Measurements from ENCODE around the gene NUDT16.

Gene NUDT16

DNA sequence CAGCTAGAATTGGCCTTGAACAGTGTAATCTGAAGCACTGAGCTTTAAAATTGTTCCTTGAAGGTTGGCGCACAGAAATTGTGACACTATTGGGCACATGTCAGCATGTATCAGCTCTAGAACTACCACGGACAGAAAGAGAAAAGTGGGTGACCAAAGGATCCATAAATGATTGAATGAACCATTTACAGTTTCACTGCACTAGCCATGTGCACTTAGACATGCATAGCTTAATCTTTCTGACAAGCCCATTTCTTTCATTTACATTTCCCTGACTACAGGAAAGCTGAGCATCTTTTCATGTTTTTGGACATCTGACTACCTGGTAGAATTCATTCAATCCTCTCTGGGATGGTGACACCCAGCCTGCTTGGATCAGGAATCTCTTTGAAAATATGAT lies 36.2 kb downstream of the NUDT16 start:
- CTCF ChIA-PET = no interaction called here
- no peak overlapping the region for H3K4me3 ChIP-seq (ENCODE audit: control insufficient read depth in 1 of 7, extremely low read depth in 1 of 7, insufficient read depth in 4 of 7, low read depth in 2 of 7, low read length in 6 of 7)
- H3K27ac ChIP-seq (ENCODE audit: insufficient read depth in 1 of 2, low read depth in 1 of 2, low read length in 2 of 2, poor library complexity in 1 of 2, severe bottlenecking in 2 of 2) = no peak overlapping the region
- H3K27me3 ChIP-seq (replicated peaks in 2 of 5; ENCODE audit: control insufficient read depth in 4 of 5, insufficient read depth in 5 of 5, low read length in 4 of 5) = no peaks in the 10 kb centered on the region
- no peak for DNase-seq
- H3K4me1 ChIP-seq (ENCODE audit: control extremely low read depth in 1 of 4, control insufficient read depth in 4 of 4, insufficient read depth in 4 of 4, low read length in 3 of 4) = no peaks in the 10 kb centered on the region
- H3K9me3 ChIP-seq (ENCODE audit: control extremely low read depth in 1 of 5, control insufficient read depth in 4 of 5, insufficient read depth in 2 of 5, low read depth in 1 of 5, low read length in 4 of 5) = peaks cover 0 to under 1% (median 0%) of the 10 kb centered on the region in 5 experiments
- H3K36me3 ChIP-seq (ENCODE audit: control insufficient read depth in 4 of 4, insufficient read depth in 4 of 4, low read length in 3 of 4) = no peaks in the 10 kb centered on the region
- POLR2A ChIA-PET = no interaction called here
- WGBS (ENCODE audit: insufficient coverage) = 96% methylated on average over 2 of the region's 2 CpGs

DNA sequence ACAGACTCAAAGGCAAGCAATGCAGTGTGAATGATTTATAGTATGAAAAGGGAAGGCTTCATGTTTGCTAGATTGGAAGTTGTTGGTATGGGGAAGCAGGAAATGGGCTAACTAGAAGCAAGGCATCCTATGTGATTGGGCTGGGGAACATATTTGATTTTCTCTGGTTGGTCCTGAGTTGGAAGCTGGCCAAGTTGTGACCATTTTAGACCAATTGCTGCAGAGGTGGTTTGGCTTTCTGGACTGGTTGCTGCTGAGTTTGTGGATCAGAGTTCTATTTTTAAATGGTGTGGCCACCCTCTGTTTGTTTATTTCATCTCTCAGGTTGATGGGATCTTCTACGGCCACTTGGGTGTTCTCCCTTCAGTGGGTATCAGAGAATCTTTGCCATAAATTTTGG lies 39.7 kb downstream of the NUDT16 start:
- POLR2A ChIA-PET = no interaction called here

DNA sequence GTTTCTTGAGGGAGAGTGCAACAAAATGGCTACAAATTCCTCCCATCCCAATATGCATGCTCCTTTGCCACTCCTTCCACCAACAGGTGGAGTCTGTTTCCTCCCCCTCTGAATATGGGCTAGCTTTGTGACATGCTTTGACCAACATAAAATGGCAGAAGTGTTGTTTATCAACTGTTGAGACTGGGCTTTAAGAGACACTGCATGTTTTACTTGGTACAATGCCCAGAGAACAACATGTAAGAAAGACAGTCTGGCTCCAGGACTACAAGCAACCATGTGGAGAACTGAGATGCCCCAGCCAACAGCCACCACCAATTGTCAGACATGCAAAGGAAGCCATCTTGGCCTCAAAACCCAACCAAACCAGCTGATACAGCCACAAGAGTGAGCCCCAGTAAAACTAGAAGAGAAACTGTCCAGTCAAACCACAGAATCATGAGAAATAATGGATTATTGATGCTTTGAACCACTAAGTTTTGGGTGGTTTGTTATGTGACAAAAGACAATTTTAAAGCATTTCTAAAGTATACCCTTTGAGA lies 40.5 kb downstream of the NUDT16 start:
- Histone ChIP-seq H3K27ac (ENCODE audit: insufficient read depth in 1 of 2, low read depth in 1 of 2, low read length in 2 of 2, poor library complexity in 1 of 2, severe bottlenecking in 2 of 2) (no peak overlapping the region), H3K36me3 (ENCODE audit: control insufficient read depth in 4 of 4, insufficient read depth in 4 of 4, low read length in 3 of 4) (no peaks in the 10 kb centered on the region), H3K4me1 (ENCODE audit: control extremely low read depth in 1 of 4, control insufficient read depth in 4 of 4, insufficient read depth in 4 of 4, low read length in 3 of 4) (no peaks in the 10 kb centered on the region), H3K27me3 (replicated peaks in 2 of 5; ENCODE audit: control insufficient read depth in 4 of 5, insufficient read depth in 5 of 5, low read length in 4 of 5) (no peaks in the 10 kb centered on the region), H3K9me3 (ENCODE audit: control extremely low read depth in 1 of 5, control insufficient read depth in 4 of 5, insufficient read depth in 2 of 5, low read depth in 1 of 5, low read length in 4 of 5) (peaks cover 0 to 2% (median 0%) of the 10 kb centered on the region in 5 experiments), H3K4me3 (ENCODE audit: control insufficient read depth in 1 of 7, extremely low read depth in 1 of 7, insufficient read depth in 4 of 7, low read depth in 2 of 7, low read length in 6 of 7) (no peak overlapping the region)
- no peak for DNase-seq
- POLR2A ChIA-PET = no interaction called here
- CTCF ChIA-PET = no interaction called here

More for the DNA sequence above, 39.7 kb downstream of the NUDT16 start:
- peaks cover 0 to 2% (median 0%) of the 10 kb centered on the region in 5 experiments for H3K9me3 ChIP-seq (ENCODE audit: control extremely low read depth in 1 of 5, control insufficient read depth in 4 of 5, insufficient read depth in 2 of 5, low read depth in 1 of 5, low read length in 4 of 5)
- CTCF ChIA-PET = no interaction called here
- no peaks in the 10 kb centered on the region for H3K4me1 ChIP-seq (ENCODE audit: control extremely low read depth in 1 of 4, control insufficient read depth in 4 of 4, insufficient read depth in 4 of 4, low read length in 3 of 4)
- H3K36me3 ChIP-seq (ENCODE audit: control insufficient read depth in 4 of 4, insufficient read depth in 4 of 4, low read length in 3 of 4) = no peaks in the 10 kb centered on the region
- no peak for DNase-seq
- WGBS (ENCODE audit: insufficient coverage) = 100% methylated on average over 1 of the region's 1 CpG
- H3K27ac ChIP-seq (ENCODE audit: insufficient read depth in 1 of 2, low read depth in 1 of 2, low read length in 2 of 2, poor library complexity in 1 of 2, severe bottlenecking in 2 of 2) = no peak overlapping the region
- H3K27me3 ChIP-seq (replicated peaks in 2 of 5; ENCODE audit: control insufficient read depth in 4 of 5, insufficient read depth in 5 of 5, low read length in 4 of 5) = no peaks in the 10 kb centered on the region
- no peak overlapping the region for H3K4me3 ChIP-seq (ENCODE audit: control insufficient read depth in 1 of 7, extremely low read depth in 1 of 7, insufficient read depth in 4 of 7, low read depth in 2 of 7, low read length in 6 of 7)

DNA sequence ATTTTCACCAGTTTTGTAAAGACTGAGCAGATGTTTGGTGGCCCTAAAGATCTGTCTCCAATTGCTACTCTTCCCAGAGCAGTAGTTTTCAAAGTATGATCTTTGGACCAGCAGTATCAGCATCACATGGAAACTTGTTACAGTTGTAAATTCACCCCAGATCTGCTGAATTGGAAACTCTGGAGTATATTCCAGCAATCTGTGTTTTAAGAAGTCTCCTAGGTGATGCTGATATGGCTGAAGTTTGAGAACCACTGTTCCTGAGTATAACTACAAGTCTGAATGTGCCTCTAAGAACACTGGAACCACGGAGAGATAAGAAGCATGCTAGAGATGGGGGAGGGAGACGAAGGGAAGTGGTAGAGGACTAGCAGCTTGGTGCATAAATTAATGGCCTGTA lies 45.7 kb downstream of the NUDT16 start:
- H3K36me3 ChIP-seq (ENCODE audit: control insufficient read depth in 4 of 4, insufficient read depth in 4 of 4, low read length in 3 of 4) = no peaks in the 10 kb centered on the region
- POLR2A ChIA-PET = no interaction called here
- CTCF ChIA-PET = no interaction called here
- H3K27me3 ChIP-seq (replicated peaks in 2 of 5; ENCODE audit: control insufficient read depth in 4 of 5, insufficient read depth in 5 of 5, low read length in 4 of 5) = no peaks in the 10 kb centered on the region
- no peak overlapping the region for H3K4me3 ChIP-seq (ENCODE audit: control insufficient read depth in 1 of 7, extremely low read depth in 1 of 7, insufficient read depth in 4 of 7, low read depth in 2 of 7, low read length in 6 of 7)
- DNase-seq = peak in 1 of 3 donors; percentile 3
- H3K27ac ChIP-seq (ENCODE audit: insufficient read depth in 1 of 2, low read depth in 1 of 2, low read length in 2 of 2, poor library complexity in 1 of 2, severe bottlenecking in 2 of 2) = no peak overlapping the region
- no peaks in the 10 kb centered on the region for H3K4me1 ChIP-seq (ENCODE audit: control extremely low read depth in 1 of 4, control insufficient read depth in 4 of 4, insufficient read depth in 4 of 4, low read length in 3 of 4)
- peaks cover 0 to 2% (median 0%) of the 10 kb centered on the region in 5 experiments for H3K9me3 ChIP-seq (ENCODE audit: control extremely low read depth in 1 of 5, control insufficient read depth in 4 of 5, insufficient read depth in 2 of 5, low read depth in 1 of 5, low read length in 4 of 5)
- 74% methylated on average over 2 of the region's 2 CpGs for WGBS (ENCODE audit: insufficient coverage)

DNA sequence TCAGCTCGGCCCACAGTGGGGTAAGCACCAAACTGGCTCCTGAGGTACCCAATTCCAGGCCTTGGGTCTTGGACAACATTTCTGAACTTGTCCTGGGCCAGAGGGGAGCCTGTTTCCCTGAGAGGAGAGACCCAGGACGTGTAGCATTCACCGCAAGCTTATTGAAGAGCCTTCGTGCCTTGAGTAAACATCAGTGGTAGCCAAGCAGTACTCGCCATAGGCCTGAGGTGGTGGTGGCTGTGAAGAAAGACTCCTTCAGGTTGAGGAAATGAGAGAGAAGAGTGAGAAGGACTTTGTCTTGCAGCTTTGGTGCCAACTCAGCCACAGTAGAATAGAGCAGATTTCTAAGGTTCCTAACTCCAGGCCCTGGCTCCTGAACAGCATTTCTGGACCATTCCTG lies 50.2 kb downstream of the NUDT16 start:
- Histone ChIP-seq H3K27ac (ENCODE audit: insufficient read depth in 1 of 2, low read depth in 1 of 2, low read length in 2 of 2, poor library complexity in 1 of 2, severe bottlenecking in 2 of 2) (no peak overlapping the region), H3K4me3 (ENCODE audit: control insufficient read depth in 1 of 7, extremely low read depth in 1 of 7, insufficient read depth in 4 of 7, low read depth in 2 of 7, low read length in 6 of 7) (no peak overlapping the region), H3K36me3 (ENCODE audit: control insufficient read depth in 4 of 4, insufficient read depth in 4 of 4, low read length in 3 of 4) (no peaks in the 10 kb centered on the region), H3K4me1 (ENCODE audit: control extremely low read depth in 1 of 4, control insufficient read depth in 4 of 4, insufficient read depth in 4 of 4, low read length in 3 of 4) (no peaks in the 10 kb centered on the region), H3K9me3 (ENCODE audit: control extremely low read depth in 1 of 5, control insufficient read depth in 4 of 5, insufficient read depth in 2 of 5, low read depth in 1 of 5, low read length in 4 of 5) (no peaks in the 10 kb centered on the region), H3K27me3 (replicated peaks in 2 of 5; ENCODE audit: control insufficient read depth in 4 of 5, insufficient read depth in 5 of 5, low read length in 4 of 5) (no peaks in the 10 kb centered on the region)
- no peak for DNase-seq
- 97% methylated on average over 4 of the region's 5 CpGs for WGBS (ENCODE audit: insufficient coverage)
- ChIA-PET CTCF (interaction anchor here (0.8 to 1.1 kb wide), 2 partner anchors 11 to 18 kb away, joined by 3 read pairs; no protein-coding TSS in a partner anchor), POLR2A (no interaction called here)

DNA sequence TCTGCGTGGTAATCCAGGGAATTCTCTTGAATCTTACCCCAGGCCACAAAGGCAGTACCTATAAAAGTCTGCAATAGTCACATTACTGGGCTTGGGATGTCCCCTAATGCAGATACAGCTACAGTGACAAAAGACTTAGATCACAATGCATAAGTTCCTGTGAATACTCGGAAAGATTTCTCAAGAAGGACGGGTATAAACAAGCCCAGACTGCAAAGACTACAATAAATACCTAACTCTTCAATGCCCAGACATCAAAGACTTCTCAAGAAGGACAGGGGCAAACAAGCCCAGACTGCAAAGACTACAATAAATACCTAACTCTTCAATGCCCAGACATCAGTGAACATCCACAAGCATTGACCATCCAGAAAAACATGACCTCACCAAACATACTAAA lies 50.9 kb downstream of the NUDT16 start:
- ChIA-PET POLR2A (no interaction called here), CTCF (interaction anchor here (1.1 kb wide), 1 partner anchor 18 kb away, joined by 3 read pairs; no protein-coding TSS in a partner anchor)
- Histone ChIP-seq H3K27ac (ENCODE audit: insufficient read depth in 1 of 2, low read depth in 1 of 2, low read length in 2 of 2, poor library complexity in 1 of 2, severe bottlenecking in 2 of 2) (no peak overlapping the region), H3K4me3 (ENCODE audit: control insufficient read depth in 1 of 7, extremely low read depth in 1 of 7, insufficient read depth in 4 of 7, low read depth in 2 of 7, low read length in 6 of 7) (no peak overlapping the region), H3K9me3 (ENCODE audit: control extremely low read depth in 1 of 5, control insufficient read depth in 4 of 5, insufficient read depth in 2 of 5, low read depth in 1 of 5, low read length in 4 of 5) (no peaks in the 10 kb centered on the region), H3K27me3 (replicated peaks in 2 of 5; ENCODE audit: control insufficient read depth in 4 of 5, insufficient read depth in 5 of 5, low read length in 4 of 5) (no peaks in the 10 kb centered on the region), H3K4me1 (ENCODE audit: control extremely low read depth in 1 of 4, control insufficient read depth in 4 of 4, insufficient read depth in 4 of 4, low read length in 3 of 4) (no peaks in the 10 kb centered on the region), H3K36me3 (ENCODE audit: control insufficient read depth in 4 of 4, insufficient read depth in 4 of 4, low read length in 3 of 4) (no peaks in the 10 kb centered on the region)
- WGBS (ENCODE audit: insufficient coverage) = 100% methylated on average over 3 of the region's 3 CpGs
- DNase-seq = no peak

DNA sequence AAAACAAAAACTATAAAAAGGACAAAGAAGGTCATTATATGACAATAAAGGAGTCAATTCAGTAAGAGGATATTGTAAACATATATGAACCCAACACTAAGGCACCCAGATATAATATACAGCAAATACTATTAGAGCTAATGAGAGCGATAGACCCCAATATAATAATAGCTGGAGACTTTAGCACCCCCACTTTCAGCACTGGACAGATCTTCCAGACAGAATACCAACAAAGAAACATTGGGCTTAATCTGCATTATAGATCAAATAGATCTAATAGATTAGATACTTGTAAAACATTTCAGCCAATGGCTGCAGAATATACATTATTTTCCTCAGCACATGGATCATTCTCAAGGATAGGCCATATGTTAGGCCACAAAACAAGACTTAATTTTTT lies 53.4 kb downstream of the NUDT16 start:
- H3K27me3 ChIP-seq (replicated peaks in 2 of 5; ENCODE audit: control insufficient read depth in 4 of 5, insufficient read depth in 5 of 5, low read length in 4 of 5) = no peaks in the 10 kb centered on the region
- CTCF ChIA-PET = no interaction called here
- H3K36me3 ChIP-seq (ENCODE audit: control insufficient read depth in 4 of 4, insufficient read depth in 4 of 4, low read length in 3 of 4) = no peaks in the 10 kb centered on the region
- H3K27ac ChIP-seq (ENCODE audit: insufficient read depth in 1 of 2, low read depth in 1 of 2, low read length in 2 of 2, poor library complexity in 1 of 2, severe bottlenecking in 2 of 2) = no peak overlapping the region
- no peaks in the 10 kb centered on the region for H3K9me3 ChIP-seq (ENCODE audit: control extremely low read depth in 1 of 5, control insufficient read depth in 4 of 5, insufficient read depth in 2 of 5, low read depth in 1 of 5, low read length in 4 of 5)
- no CpG with 5 or more reads among the region's 1 CpG for WGBS (ENCODE audit: insufficient coverage)
- no peaks in the 10 kb centered on the region for H3K4me1 ChIP-seq (ENCODE audit: control extremely low read depth in 1 of 4, control insufficient read depth in 4 of 4, insufficient read depth in 4 of 4, low read length in 3 of 4)
- no peak overlapping the region for H3K4me3 ChIP-seq (ENCODE audit: control insufficient read depth in 1 of 7, extremely low read depth in 1 of 7, insufficient read depth in 4 of 7, low read depth in 2 of 7, low read length in 6 of 7)
- DNase-seq = no peak
- POLR2A ChIA-PET = no interaction called here

Measured in common myeloid progenitor, CD34-positive (primary cell).